ENCODE measurements around the gene DAAM1. TPM values are rescaled to one million over a fixed set of nuclear protein-coding genes. Genes with fewer than 3 reads are reported as not detected.
A peak's percentile ranks its signal among the peaks of the same experiment; 100 is the strongest.

Gene DAAM1
- total and polyA plus RNA-seq, 12 donors, result 7.4 to 37.4 (median 24.9) TPM

- H3K4me3 ChIP-seq, result no peak overlapping the region
- H3K27ac ChIP-seq, result no peak overlapping the region
- intact Hi-C loops (cut with DNase I), result no loop called here
- H3K36me3 ChIP-seq (replicated peaks in 1 of 2), result no peaks in the 10 kb centered on the region
- no peaks in the 10 kb centered on the region for H3K9me3 ChIP-seq (replicated peaks in 1 of 3)
- 50 to 82% (median 73%) methylated on average over 3 of the region's 3 CpGs for WGBS, 4 donors
- no peaks in the 10 kb centered on the region for H3K27me3 ChIP-seq
- DNase-seq, result no peak
- TF ChIP-seq POLR2A (IDR thresholded peaks at IDR 0.05), result no peak
- no peak for TF ChIP-seq CTCF (IDR thresholded peaks at IDR 0.05)
- H3K4me1 ChIP-seq (replicated peaks in 1 of 2), result peaks cover 0 to 16% of the 10 kb centered on the region in 2 donors
These were observed 72.9 kb downstream of the DAAM1 start for GRCh38 chr14:59261334-59261733.

GRCh38 chr14:59262717-59263454 lies 74.4 kb downstream of the DAAM1 start:
- DNase-seq, result peak in 1 of 7 donors; percentile 31
- TF ChIP-seq POLR2A (IDR thresholded peaks at IDR 0.05) (no peak), CTCF (IDR thresholded peaks at IDR 0.05) (peak in 3 of 6 experiments; percentile 26 to 32 (median 31))
- intact Hi-C loops (cut with DNase I), result no loop called here
- 62 to 70% (median 69%) methylated on average over 7 of the region's 7 CpGs for WGBS, 4 donors
- no peaks in the 10 kb centered on the region for H3K9me3 ChIP-seq (replicated peaks in 1 of 3)
- H3K27me3 ChIP-seq, result no peaks in the 10 kb centered on the region
- H3K4me1 ChIP-seq (replicated peaks in 1 of 2), result peaks cover 0 to 12% of the 10 kb centered on the region in 2 donors
- no peaks in the 10 kb centered on the region for H3K36me3 ChIP-seq (replicated peaks in 1 of 2)
- peak overlapping the region in 1 of 5 donors; percentile 4 for H3K27ac ChIP-seq
- no peak overlapping the region for H3K4me3 ChIP-seq

- H3K27me3 ChIP-seq, result no peaks in the 10 kb centered on the region
- no peaks in the 10 kb centered on the region for H3K9me3 ChIP-seq (replicated peaks in 1 of 3)
- DNase-seq, result no peak
- peaks cover 0 to 8% of the 10 kb centered on the region in 2 donors for H3K4me1 ChIP-seq (replicated peaks in 1 of 2)
- intact Hi-C loops (cut with DNase I), result no loop called here
- H3K4me3 ChIP-seq, result no peak overlapping the region
- H3K36me3 ChIP-seq (replicated peaks in 1 of 2), result peaks cover 0 to 8% of the 10 kb centered on the region in 2 donors
- H3K27ac ChIP-seq, result no peak overlapping the region
- TF ChIP-seq POLR2A (IDR thresholded peaks at IDR 0.05) (no peak), CTCF (IDR thresholded peaks at IDR 0.05) (no peak)
These were observed 77.3 kb downstream of the DAAM1 start for GRCh38 chr14:59265808-59266207.

GRCh38 chr14:59267046-59267445 lies 78.6 kb downstream of the DAAM1 start:
- peaks cover 0 to 11% of the 10 kb centered on the region in 2 donors for H3K4me1 ChIP-seq (replicated peaks in 1 of 2)
- no peak overlapping the region for H3K27ac ChIP-seq
- H3K4me3 ChIP-seq, result no peak overlapping the region
- 94 to 98% (median 96%) methylated on average over 2 of the region's 2 CpGs for WGBS, 4 donors
- no peaks in the 10 kb centered on the region for H3K9me3 ChIP-seq (replicated peaks in 1 of 3)
- peaks cover 0 to 8% of the 10 kb centered on the region in 2 donors for H3K36me3 ChIP-seq (replicated peaks in 1 of 2)
- no peak for DNase-seq
- intact Hi-C loops (cut with DNase I), result no loop called here
- no peaks in the 10 kb centered on the region for H3K27me3 ChIP-seq
- TF ChIP-seq CTCF (IDR thresholded peaks at IDR 0.05) (no peak), POLR2A (IDR thresholded peaks at IDR 0.05) (no peak)
